Activated naive CD4-positive, alpha-beta T cell treated with anti-CD3 and anti-CD28 coated beads, Interleukin-2, amount 10 ng/mL, durations not matched to agents 7 days and 5 days (primary cell): Measurements from ENCODE around the gene TEX35.

Experiments
- CTCF ChIA-PET: fragments of 350-600 bp; sonication (Branson Sonifier 250); formaldehyde crosslinking; loops from one replicate; lab custom pipeline; 2021; ENCODE audit warnings: antibody characterized with exemption; lab: Charles Lee
- DNase-seq: peaks from one replicate; pipeline ENCODE4 v3.0.0-alpha.2; 2020
- H3K27ac Mint-ChIP-seq: one replicate; pipeline ENCODE4 v1.8.0; 2021; ENCODE audit warnings: mild to moderate bottlenecking, moderate library complexity, mixed read lengths
- H3K27me3 Mint-ChIP-seq: one replicate; pipeline ENCODE4 v1.8.0; 2021; ENCODE audit warnings: mild to moderate bottlenecking, mixed read lengths
- H3K36me3 Mint-ChIP-seq: one replicate; pipeline ENCODE4 v1.8.0; 2021; ENCODE audit warnings: mixed read lengths
- H3K4me1 Mint-ChIP-seq: one replicate; pipeline ENCODE4 v1.8.0; 2021; ENCODE audit warnings: mixed read lengths
- H3K4me3 Mint-ChIP-seq: one replicate; pipeline ENCODE4 v1.8.0; 2021; ENCODE audit warnings: mild to moderate bottlenecking, moderate library complexity, mixed read lengths
- H3K9me3 Mint-ChIP-seq: one replicate; pipeline ENCODE4 v1.8.0; 2021; ENCODE audit warnings: mixed read lengths

Gene TEX35

GRCh38 chr1:178534137-178534868 is 21.4 kb downstream of the TEX35 start:
- Mint-ChIP-seq H3K9me3 (no peaks in the 10 kb centered on the region), H3K27ac (no peak overlapping the region), H3K4me3 (no peak overlapping the region), H3K27me3 (no peaks in the 10 kb centered on the region), H3K36me3 (no peaks in the 10 kb centered on the region), H3K4me1 (peaks cover 3% of the 10 kb centered on the region)
- no peak for DNase-seq
- CTCF ChIA-PET = interaction anchor here (0.7 to 2.1 kb wide), 4 partner anchors 8 to 469 kb away, joined by 3 to 9 read pairs (median 5); no protein-coding TSS in a partner anchor

GRCh38 chr1:178536329-178536728 is 23.4 kb downstream of the TEX35 start:
- Mint-ChIP-seq H3K4me1 (peaks cover 3% of the 10 kb centered on the region), H3K4me3 (no peak overlapping the region), H3K27me3 (no peaks in the 10 kb centered on the region), H3K9me3 (no peaks in the 10 kb centered on the region), H3K36me3 (no peaks in the 10 kb centered on the region), H3K27ac (no peak overlapping the region)
- DNase-seq = no peak
- CTCF ChIA-PET = no interaction called here

GRCh38 chr1:178536844-178537371 is 24.0 kb downstream of the TEX35 start:
- no peak for DNase-seq
- H3K27ac Mint-ChIP-seq = no peak overlapping the region
- H3K4me3 Mint-ChIP-seq = no peak overlapping the region
- peaks cover 7% of the 10 kb centered on the region for H3K4me1 Mint-ChIP-seq
- H3K36me3 Mint-ChIP-seq = no peaks in the 10 kb centered on the region
- no peaks in the 10 kb centered on the region for H3K9me3 Mint-ChIP-seq
- CTCF ChIA-PET = no interaction called here
- no peaks in the 10 kb centered on the region for H3K27me3 Mint-ChIP-seq

GRCh38 chr1:178537382-178538090 is 24.6 kb downstream of the TEX35 start:
- H3K27me3 Mint-ChIP-seq = no peaks in the 10 kb centered on the region
- CTCF ChIA-PET = no interaction called here
- H3K36me3 Mint-ChIP-seq = no peaks in the 10 kb centered on the region
- no peaks in the 10 kb centered on the region for H3K9me3 Mint-ChIP-seq
- H3K4me3 Mint-ChIP-seq = no peak overlapping the region
- H3K27ac Mint-ChIP-seq = no peak overlapping the region
- no peak for DNase-seq
- H3K4me1 Mint-ChIP-seq = peaks cover 8% of the 10 kb centered on the region

GRCh38 chr1:178538192-178538916 is 25.4 kb downstream of the TEX35 start:
- no peaks in the 10 kb centered on the region for H3K36me3 Mint-ChIP-seq
- H3K4me1 Mint-ChIP-seq = peaks cover 8% of the 10 kb centered on the region
- H3K27me3 Mint-ChIP-seq = no peaks in the 10 kb centered on the region
- CTCF ChIA-PET = interaction anchor here (0.6 to 0.7 kb wide), 2 partner anchors 223 to 455 kb away, joined by 3 to 4 read pairs; no protein-coding TSS in a partner anchor
- H3K27ac Mint-ChIP-seq = no peak overlapping the region
- no peak overlapping the region for H3K4me3 Mint-ChIP-seq
- no peak for DNase-seq
- no peaks in the 10 kb centered on the region for H3K9me3 Mint-ChIP-seq

- Mint-ChIP-seq H3K4me1 (peaks cover 9% of the 10 kb centered on the region), H3K4me3 (no peak overlapping the region), H3K9me3 (no peaks in the 10 kb centered on the region), H3K36me3 (no peaks in the 10 kb centered on the region), H3K27me3 (no peaks in the 10 kb centered on the region), H3K27ac (no peak overlapping the region)
- CTCF ChIA-PET = no interaction called here
- DNase-seq = no peak
Measured at GRCh38 chr1:178539291-178539690, 26.4 kb downstream of the TEX35 start.

GRCh38 chr1:178540204-178540603 is 27.3 kb downstream of the TEX35 start:
- no peaks in the 10 kb centered on the region for H3K9me3 Mint-ChIP-seq
- CTCF ChIA-PET = interaction anchor here (1.1 to 2.3 kb wide), 4 partner anchors 11 to 233 kb away, joined by 3 to 11 read pairs (median 4); no protein-coding TSS in a partner anchor
- no peaks in the 10 kb centered on the region for H3K36me3 Mint-ChIP-seq
- no peaks in the 10 kb centered on the region for H3K27me3 Mint-ChIP-seq
- H3K4me1 Mint-ChIP-seq = peaks cover 9% of the 10 kb centered on the region
- no peak overlapping the region for H3K27ac Mint-ChIP-seq
- no peak overlapping the region for H3K4me3 Mint-ChIP-seq
- DNase-seq = no peak

- no peak overlapping the region for H3K4me3 Mint-ChIP-seq
- DNase-seq = no peak
- peaks cover 9% of the 10 kb centered on the region for H3K4me1 Mint-ChIP-seq
- no peaks in the 10 kb centered on the region for H3K9me3 Mint-ChIP-seq
- H3K36me3 Mint-ChIP-seq = no peaks in the 10 kb centered on the region
- H3K27me3 Mint-ChIP-seq = no peaks in the 10 kb centered on the region
- no peak overlapping the region for H3K27ac Mint-ChIP-seq
- CTCF ChIA-PET = interaction anchor here (1.1 to 4.8 kb wide), 7 partner anchors 8 to 462 kb away, joined by 3 to 23 read pairs (median 10); no protein-coding TSS in a partner anchor
Measured at GRCh38 chr1:178540646-178541045, 27.7 kb downstream of the TEX35 start.

- Mint-ChIP-seq H3K27me3 (no peaks in the 10 kb centered on the region), H3K36me3 (no peaks in the 10 kb centered on the region), H3K9me3 (no peaks in the 10 kb centered on the region), H3K27ac (no peak overlapping the region), H3K4me1 (peaks cover 9% of the 10 kb centered on the region), H3K4me3 (peak overlapping the region; percentile 86)
- no peak for DNase-seq
- CTCF ChIA-PET = interaction anchor here (1.1 to 4.8 kb wide), 7 partner anchors 8 to 462 kb away, joined by 3 to 23 read pairs (median 10); no protein-coding TSS in a partner anchor
Measured at GRCh38 chr1:178541379-178541778, 28.5 kb downstream of the TEX35 start.

GRCh38 chr1:178541829-178542553 is 29.1 kb downstream of the TEX35 start:
- H3K27ac Mint-ChIP-seq = peak overlapping the region; percentile 84
- H3K27me3 Mint-ChIP-seq = no peaks in the 10 kb centered on the region
- peaks cover 9% of the 10 kb centered on the region for H3K4me1 Mint-ChIP-seq
- peak; percentile 69 for DNase-seq
- H3K36me3 Mint-ChIP-seq = no peaks in the 10 kb centered on the region
- CTCF ChIA-PET = interaction anchor here (0.6 to 4.8 kb wide), 7 partner anchors 8 to 753 kb away, joined by 3 to 23 read pairs (median 10); no protein-coding TSS in a partner anchor
- no peaks in the 10 kb centered on the region for H3K9me3 Mint-ChIP-seq
- peak overlapping the region; percentile 86 for H3K4me3 Mint-ChIP-seq

- Mint-ChIP-seq H3K27ac (peak overlapping the region; percentile 84), H3K36me3 (no peaks in the 10 kb centered on the region), H3K4me1 (peaks cover 9% of the 10 kb centered on the region), H3K27me3 (no peaks in the 10 kb centered on the region), H3K4me3 (peak overlapping the region; percentile 86), H3K9me3 (no peaks in the 10 kb centered on the region)
- CTCF ChIA-PET = interaction anchor here (1.0 to 4.8 kb wide), 7 partner anchors 9 to 460 kb away, joined by 3 to 23 read pairs (median 10); no protein-coding TSS in a partner anchor
- peak; percentile 89 for DNase-seq
Measured at GRCh38 chr1:178542554-178543289, 29.8 kb downstream of the TEX35 start.

GRCh38 chr1:178543290-178543607 is 30.3 kb downstream of the TEX35 start:
- Mint-ChIP-seq H3K27me3 (no peaks in the 10 kb centered on the region), H3K9me3 (no peaks in the 10 kb centered on the region), H3K4me3 (peak overlapping the region; percentile 86), H3K36me3 (no peaks in the 10 kb centered on the region), H3K27ac (no peak overlapping the region), H3K4me1 (peaks cover 9% of the 10 kb centered on the region)
- CTCF ChIA-PET = interaction anchor here (0.9 to 4.8 kb wide), 5 partner anchors 11 to 460 kb away, joined by 3 to 23 read pairs (median 8); no protein-coding TSS in a partner anchor
- no peak for DNase-seq

- Mint-ChIP-seq H3K27ac (no peak overlapping the region), H3K27me3 (no peaks in the 10 kb centered on the region), H3K36me3 (no peaks in the 10 kb centered on the region), H3K4me3 (no peak overlapping the region), H3K4me1 (peaks cover 9% of the 10 kb centered on the region), H3K9me3 (no peaks in the 10 kb centered on the region)
- no peak for DNase-seq
- CTCF ChIA-PET = interaction anchor here (2.2 to 4.8 kb wide), 3 partner anchors 12 to 458 kb away, joined by 8 to 23 read pairs (median 17); no protein-coding TSS in a partner anchor
Measured at GRCh38 chr1:178544531-178544930, 31.6 kb downstream of the TEX35 start.
